ENCODE measurements around the gene TUT1. TPM values are rescaled to one million over a fixed set of nuclear protein-coding genes. Genes with fewer than 3 reads are reported as not detected.

Gene TUT1
- total RNA-seq, 4 donors from 2014 or later, result 8.3 to 18.8 (median 14.2) TPM

DNA sequence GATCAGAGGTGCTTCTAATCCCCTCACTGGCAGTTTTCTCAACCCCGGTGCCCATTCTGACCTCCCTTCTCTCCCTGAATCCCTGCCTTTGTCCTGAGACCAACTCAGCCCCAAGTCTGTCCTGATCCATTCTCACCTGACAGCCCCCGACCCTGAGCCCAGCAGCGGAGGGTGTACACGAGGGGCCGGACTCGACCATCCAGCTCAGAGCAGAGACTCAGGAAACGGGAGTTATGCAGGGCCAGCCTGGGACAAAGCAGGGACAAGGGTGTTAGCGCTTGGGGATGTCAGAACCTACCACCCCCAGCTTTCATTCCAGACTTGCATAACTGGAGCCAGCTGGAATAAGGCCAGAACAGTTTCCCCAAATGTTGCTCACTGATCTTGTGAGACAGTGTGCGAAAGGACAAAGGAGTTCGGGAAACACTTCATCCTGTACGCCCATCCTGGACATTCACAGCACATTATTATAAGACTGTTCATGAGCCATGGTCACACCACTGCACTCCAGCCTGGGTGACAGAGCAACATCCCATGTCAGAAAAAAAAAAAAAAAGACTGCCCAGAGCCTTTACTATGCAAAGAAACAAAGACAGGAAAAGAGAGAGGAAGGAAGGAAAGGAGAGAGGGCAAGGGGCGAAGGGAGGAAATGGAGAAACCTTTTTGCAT is 14.1 kb downstream of the TUT1 start:
- DNase-seq (ENCODE audit: low spot score in 2 of 2), result no peak
- TF ChIP-seq POLR2A (IDR thresholded peaks at IDR 0.05) (no peak), EP300 (IDR thresholded peaks at IDR 0.05) (peak in 1 of 2 donors; percentile 54)
- TF ChIP-seq, protein P1, sequence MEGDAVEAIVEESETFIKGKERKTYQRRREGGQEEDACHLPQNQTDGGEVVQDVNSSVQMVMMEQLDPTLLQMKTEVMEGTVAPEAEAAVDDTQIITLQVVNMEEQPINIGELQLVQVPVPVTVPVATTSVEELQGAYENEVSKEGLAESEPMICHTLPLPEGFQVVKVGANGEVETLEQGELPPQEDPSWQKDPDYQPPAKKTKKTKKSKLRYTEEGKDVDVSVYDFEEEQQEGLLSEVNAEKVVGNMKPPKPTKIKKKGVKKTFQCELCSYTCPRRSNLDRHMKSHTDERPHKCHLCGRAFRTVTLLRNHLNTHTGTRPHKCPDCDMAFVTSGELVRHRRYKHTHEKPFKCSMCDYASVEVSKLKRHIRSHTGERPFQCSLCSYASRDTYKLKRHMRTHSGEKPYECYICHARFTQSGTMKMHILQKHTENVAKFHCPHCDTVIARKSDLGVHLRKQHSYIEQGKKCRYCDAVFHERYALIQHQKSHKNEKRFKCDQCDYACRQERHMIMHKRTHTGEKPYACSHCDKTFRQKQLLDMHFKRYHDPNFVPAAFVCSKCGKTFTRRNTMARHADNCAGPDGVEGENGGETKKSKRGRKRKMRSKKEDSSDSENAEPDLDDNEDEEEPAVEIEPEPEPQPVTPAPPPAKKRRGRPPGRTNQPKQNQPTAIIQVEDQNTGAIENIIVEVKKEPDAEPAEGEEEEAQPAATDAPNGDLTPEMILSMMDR (IDR thresholded peaks at IDR 0.05), result no peak
- no peak overlapping the region for H3K4me3 ChIP-seq
- no peaks in the 10 kb centered on the region for H3K27me3 ChIP-seq
- H3K27ac ChIP-seq, result peak overlapping the region in 3 of 4 donors; percentile 9 to 89 (median 60)
- no peaks in the 10 kb centered on the region for H3K9me3 ChIP-seq
- peaks cover 0 to 37% (median 20%) of the 10 kb centered on the region in 4 donors for H3K4me1 ChIP-seq
- WGBS, 2 donors, result 57 to 62% methylated on average over 12 of the region's 12 CpGs
- peaks cover 0 to 72% (median 5%) of the 10 kb centered on the region in 3 donors for H3K36me3 ChIP-seq

DNA sequence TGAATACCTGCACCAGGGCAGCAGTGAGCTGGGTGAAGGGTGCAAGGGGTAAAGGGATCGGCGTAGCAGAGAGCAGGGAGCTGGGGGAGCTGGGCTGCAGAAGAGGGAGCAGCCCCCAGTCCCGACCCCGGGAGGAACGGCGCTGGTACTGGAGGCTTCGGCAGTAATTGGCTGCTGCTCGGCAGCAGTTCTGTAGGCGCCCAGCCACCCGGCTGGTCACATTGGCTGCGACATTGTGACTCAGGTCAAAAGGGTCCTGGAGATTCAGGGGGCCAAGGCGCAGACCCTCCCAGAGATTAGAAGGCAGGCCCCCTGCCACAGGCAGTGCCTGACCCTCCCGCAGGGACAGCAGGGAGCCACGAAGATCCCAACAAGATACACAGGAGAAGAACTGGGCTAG is 15.5 kb downstream of the TUT1 start:
- no peaks in the 10 kb centered on the region for H3K9me3 ChIP-seq
- peak overlapping the region in 3 of 4 donors; percentile 87 to 89 (median 88) for H3K27ac ChIP-seq
- WGBS, 2 donors, result 73 to 74% methylated on average over 13 to 14 of the region's 14 CpGs
- peaks cover 2 to 72% (median 13%) of the 10 kb centered on the region in 3 donors for H3K36me3 ChIP-seq
- H3K27me3 ChIP-seq, result no peaks in the 10 kb centered on the region
- no peak overlapping the region for H3K4me3 ChIP-seq
- no peak for DNase-seq (ENCODE audit: low spot score in 2 of 2)
- TF ChIP-seq EP300 (IDR thresholded peaks at IDR 0.05) (no peak), POLR2A (IDR thresholded peaks at IDR 0.05) (no peak)
- TF ChIP-seq, protein P1 (IDR thresholded peaks at IDR 0.05), result no peak
- peaks cover 0 to 50% (median 24%) of the 10 kb centered on the region in 4 donors for H3K4me1 ChIP-seq

DNA sequence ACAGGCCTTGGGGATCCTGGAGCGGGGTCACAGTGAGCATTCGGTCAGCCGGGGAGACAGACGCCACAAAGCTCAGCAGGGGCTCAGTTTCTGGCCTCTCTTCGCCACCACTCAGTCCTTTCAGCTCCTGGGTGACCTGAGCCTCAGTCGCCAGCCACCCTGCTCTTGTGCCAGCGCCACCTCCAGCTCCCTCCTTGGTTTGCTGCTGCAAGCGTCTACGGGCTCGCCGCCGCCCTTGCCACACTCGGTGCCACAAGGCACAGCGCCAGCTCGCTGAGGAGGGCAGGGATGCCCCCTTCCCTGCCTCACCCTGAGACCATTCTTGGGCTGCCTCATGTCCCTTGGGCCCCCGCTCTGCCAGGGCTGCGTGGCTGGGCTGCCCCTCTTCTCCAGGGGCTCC is 16.2 kb downstream of the TUT1 start:
- no peaks in the 10 kb centered on the region for H3K27me3 ChIP-seq
- peak overlapping the region; percentile 87 to 91 (median 88) for H3K27ac ChIP-seq
- no peak for DNase-seq (ENCODE audit: low spot score in 2 of 2)
- H3K9me3 ChIP-seq, result no peaks in the 10 kb centered on the region
- peaks cover 2 to 75% (median 20%) of the 10 kb centered on the region in 3 donors for H3K36me3 ChIP-seq
- WGBS, 2 donors, result 33 to 42% methylated on average over 9 to 12 of the region's 17 CpGs
- TF ChIP-seq, protein P1 (IDR thresholded peaks at IDR 0.05), result no peak
- TF ChIP-seq POLR2A (IDR thresholded peaks at IDR 0.05), result no peak
- TF ChIP-seq EP300 (IDR thresholded peaks at IDR 0.05), result no peak
- H3K4me1 ChIP-seq, result peaks cover 0 to 55% (median 24%) of the 10 kb centered on the region in 4 donors
- peak overlapping the region; percentile 59 to 92 (median 78) for H3K4me3 ChIP-seq

DNA sequence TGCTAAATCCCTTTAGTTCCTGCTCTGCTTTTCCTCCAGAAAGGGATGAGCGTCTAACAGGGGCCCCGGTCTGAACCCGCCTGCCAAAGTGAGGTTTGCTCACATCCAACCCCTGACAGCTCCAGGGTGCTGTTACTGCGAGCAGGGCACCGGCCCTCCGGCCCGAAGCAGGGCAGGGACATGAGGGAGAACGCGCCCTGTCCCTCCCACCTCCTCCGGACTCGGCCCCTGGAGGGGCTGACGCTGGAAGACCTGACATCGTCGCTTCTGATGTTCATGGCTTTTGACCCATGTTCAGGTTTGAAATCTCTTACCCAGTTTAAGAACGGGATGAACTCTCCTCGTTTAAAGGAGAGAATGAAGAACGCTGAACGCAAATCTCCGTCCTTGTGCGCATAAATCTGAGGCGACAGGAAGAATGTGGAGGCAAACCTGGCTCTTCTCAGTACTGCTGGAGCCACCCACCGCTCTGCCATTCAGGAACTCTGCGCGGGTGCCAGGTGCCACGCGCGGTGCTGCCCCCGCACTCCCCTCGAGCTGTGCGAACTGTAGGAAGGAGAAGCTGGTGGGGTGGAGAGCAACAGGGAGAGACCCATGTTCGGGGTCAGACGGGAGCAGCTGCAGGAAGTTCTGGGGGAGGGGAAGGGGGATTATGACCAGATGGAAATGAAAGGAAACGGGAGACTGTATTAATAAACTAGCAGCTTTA is 16.8 kb downstream of the TUT1 start:
- Histone ChIP-seq H3K27me3 (no peaks in the 10 kb centered on the region), H3K36me3 (peaks cover 2 to 75% (median 24%) of the 10 kb centered on the region in 3 donors), H3K4me3 (peak overlapping the region; percentile 59 to 92 (median 78)), H3K4me1 (peaks cover 0 to 60% (median 24%) of the 10 kb centered on the region in 4 donors), H3K27ac (peak overlapping the region; percentile 87 to 91 (median 88)), H3K9me3 (no peaks in the 10 kb centered on the region)
- WGBS, 2 donors, result 0% methylated on average over 30 to 32 of the region's 33 CpGs
- TF ChIP-seq POLR2A (IDR thresholded peaks at IDR 0.05) (no peak), EP300 (IDR thresholded peaks at IDR 0.05) (no peak)
- TF ChIP-seq, protein P1 (IDR thresholded peaks at IDR 0.05), result no peak
- DNase-seq (ENCODE audit: low spot score in 2 of 2), result no peak
